ENCODE results near the gene GALNTL6.

Gene GALNTL6

DNA sequence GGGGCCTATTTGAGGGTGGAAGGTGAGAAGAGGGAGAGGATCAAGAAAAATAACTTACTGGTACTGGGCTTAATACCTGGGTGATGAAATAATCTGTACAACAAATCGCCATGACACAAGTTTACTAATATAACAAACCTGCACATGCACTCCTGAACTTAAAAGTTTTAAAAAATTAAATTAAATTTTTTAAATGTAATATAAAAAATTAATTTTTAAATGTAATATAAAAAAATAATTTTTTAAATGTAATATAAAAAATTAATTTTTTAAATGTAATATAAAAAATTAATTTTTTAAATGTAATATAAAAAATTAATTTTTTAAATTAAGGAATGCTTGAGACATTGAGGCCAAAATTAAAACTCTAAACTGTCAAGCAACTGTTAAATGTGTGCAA lies 1231.1 kb downstream of the GALNTL6 start:
- no peak for DNase-seq (ENCODE audit: low read depth)
- H3K4me3 ChIP-seq (ENCODE audit: low read depth, low read length) = no peak overlapping the region
- TF ChIP-seq, protein P1, sequence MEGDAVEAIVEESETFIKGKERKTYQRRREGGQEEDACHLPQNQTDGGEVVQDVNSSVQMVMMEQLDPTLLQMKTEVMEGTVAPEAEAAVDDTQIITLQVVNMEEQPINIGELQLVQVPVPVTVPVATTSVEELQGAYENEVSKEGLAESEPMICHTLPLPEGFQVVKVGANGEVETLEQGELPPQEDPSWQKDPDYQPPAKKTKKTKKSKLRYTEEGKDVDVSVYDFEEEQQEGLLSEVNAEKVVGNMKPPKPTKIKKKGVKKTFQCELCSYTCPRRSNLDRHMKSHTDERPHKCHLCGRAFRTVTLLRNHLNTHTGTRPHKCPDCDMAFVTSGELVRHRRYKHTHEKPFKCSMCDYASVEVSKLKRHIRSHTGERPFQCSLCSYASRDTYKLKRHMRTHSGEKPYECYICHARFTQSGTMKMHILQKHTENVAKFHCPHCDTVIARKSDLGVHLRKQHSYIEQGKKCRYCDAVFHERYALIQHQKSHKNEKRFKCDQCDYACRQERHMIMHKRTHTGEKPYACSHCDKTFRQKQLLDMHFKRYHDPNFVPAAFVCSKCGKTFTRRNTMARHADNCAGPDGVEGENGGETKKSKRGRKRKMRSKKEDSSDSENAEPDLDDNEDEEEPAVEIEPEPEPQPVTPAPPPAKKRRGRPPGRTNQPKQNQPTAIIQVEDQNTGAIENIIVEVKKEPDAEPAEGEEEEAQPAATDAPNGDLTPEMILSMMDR (conservative IDR thresholded peaks at IDR 0.05; ENCODE audit: low read depth, low read length) = no peak

DNA sequence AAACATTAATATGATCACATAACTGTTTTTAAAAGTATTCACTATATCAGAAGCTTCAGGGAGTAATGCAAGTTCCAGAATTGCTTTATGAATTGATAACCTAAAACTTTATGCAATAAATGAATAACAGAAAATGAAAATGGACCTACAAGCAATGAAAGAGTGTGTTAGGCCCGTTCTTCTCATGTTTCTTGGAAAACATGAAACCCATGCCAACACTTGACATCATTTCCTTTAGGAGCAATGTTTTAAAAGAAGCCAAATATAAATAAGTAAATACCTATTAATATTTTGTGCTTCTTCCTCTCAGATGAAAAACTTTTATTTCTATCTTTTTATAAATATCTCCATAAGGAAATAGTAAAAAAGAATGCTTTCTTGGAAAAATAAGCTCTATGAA lies 1232.4 kb downstream of the GALNTL6 start:
- TF ChIP-seq, protein P1 (conservative IDR thresholded peaks at IDR 0.05; ENCODE audit: low read depth, low read length) = no peak
- H3K4me3 ChIP-seq (ENCODE audit: low read depth, low read length) = no peak overlapping the region
- no peak for DNase-seq (ENCODE audit: low read depth)

DNA sequence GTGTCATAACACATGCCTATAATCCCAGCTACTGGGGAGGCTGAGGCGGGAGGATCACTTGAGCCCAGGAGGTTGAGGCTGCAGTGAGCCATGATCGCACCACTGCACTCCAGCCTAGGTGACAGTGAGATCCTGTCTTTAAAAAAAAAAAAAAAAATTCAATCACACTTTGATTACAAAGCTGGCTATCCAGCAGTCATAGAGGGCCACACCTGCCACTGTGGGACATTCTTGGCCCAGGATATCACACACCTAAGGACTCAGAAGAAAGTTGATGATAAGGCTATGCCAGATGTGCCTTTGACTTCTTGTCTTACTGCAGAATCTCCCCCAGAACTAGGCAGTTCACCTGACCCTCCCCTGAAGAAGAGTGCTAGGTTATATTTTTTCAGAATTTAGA lies 1232.9 kb downstream of the GALNTL6 start:
- no peak overlapping the region for H3K4me3 ChIP-seq (ENCODE audit: low read depth, low read length)
- TF ChIP-seq, protein P1 (conservative IDR thresholded peaks at IDR 0.05; ENCODE audit: low read depth, low read length) = no peak
- no peak for DNase-seq (ENCODE audit: low read depth)

DNA sequence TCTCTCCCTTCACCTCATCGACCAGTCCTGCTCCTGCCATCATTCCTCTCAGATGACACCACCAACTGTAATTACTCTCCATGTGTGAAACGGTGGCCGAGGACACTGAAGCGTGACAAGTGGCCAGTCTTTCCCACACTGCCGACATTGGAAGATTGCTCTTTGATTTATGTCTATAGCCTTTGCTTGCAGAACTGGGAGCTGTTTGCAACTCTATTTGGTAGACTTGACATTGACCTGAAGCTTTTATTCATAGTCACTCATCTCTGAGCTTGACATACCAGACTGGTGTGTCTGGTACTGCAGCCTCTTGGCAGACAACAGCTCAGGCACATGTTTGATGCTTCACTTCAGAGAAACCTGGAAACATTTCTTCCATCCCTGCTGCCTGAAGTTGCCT lies 1233.6 kb downstream of the GALNTL6 start:
- DNase-seq (ENCODE audit: low read depth) = no peak

DNA sequence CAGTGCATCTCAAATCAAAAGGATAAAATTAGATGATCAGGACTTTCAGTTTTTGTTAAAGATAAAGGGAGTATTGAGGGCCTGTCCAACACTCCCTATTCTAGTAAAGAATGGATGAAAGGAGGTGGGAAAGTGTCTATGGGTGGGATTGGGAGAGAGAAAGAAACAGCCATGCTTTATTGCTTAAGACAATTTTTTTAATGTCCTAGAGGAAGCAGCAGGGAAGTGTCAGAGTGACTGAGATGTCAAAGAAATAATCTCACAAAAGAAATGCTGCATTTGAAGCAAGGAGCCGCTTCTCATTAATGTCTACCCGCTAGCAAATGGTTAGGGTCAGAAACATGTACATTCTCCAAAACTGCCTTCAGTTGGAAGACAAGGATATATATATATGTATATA lies 1238.0 kb downstream of the GALNTL6 start:
- TF ChIP-seq, protein P1 (conservative IDR thresholded peaks at IDR 0.05; ENCODE audit: low read depth, low read length) = no peak
- DNase-seq (ENCODE audit: low read depth) = no peak
- no peak overlapping the region for H3K4me3 ChIP-seq (ENCODE audit: low read depth, low read length)

More for the DNA sequence above, 1233.6 kb downstream of the GALNTL6 start:
- no peak overlapping the region for H3K4me3 ChIP-seq (ENCODE audit: low read depth, low read length)
- TF ChIP-seq, protein P1 (conservative IDR thresholded peaks at IDR 0.05; ENCODE audit: low read depth, low read length) = no peak

DNA sequence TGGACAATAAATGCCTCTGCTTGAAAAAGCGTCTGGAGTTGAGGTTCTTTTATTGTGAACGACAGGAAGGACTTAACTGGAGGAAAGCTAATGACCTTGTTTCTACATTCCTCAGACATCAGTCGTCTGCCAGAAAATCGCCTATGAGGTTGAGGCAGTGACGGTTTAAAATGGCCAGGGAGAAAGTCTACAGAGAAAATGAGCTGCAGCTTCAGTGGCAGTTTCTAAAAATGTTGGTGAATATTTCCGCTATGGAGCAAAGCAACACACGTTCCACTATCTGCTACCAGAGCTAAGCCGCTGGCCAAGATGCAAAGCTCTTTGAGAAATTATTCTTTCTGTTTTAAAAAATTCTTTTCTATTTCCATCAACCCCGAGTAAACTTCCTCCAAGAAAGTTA lies 1238.5 kb downstream of the GALNTL6 start:
- no peak overlapping the region for H3K4me3 ChIP-seq (ENCODE audit: low read depth, low read length)
- TF ChIP-seq, protein P1 (conservative IDR thresholded peaks at IDR 0.05; ENCODE audit: low read depth, low read length) = no peak
- DNase-seq (ENCODE audit: low read depth) = no peak

DNA sequence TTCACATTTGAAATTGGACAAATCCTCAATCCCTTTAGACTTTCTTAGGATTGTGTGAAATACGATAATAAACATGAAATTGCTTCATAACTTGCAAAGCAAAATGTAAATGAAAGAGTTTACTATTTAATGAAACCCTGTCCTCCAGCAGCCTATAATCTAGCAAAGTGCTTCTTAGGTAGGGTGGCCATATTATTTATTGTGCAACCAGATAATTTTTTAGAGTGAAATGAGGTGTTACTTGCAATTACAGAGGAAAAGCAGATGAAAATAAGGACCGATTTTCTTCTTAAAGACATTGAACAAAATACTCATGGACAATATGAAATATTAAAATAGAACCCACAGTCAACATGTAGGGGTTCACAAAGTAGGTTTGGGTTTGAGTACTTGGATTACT lies 1239.2 kb downstream of the GALNTL6 start:
- TF ChIP-seq, protein P1 (conservative IDR thresholded peaks at IDR 0.05; ENCODE audit: low read depth, low read length) = no peak
- no peak for DNase-seq (ENCODE audit: low read depth)
- H3K4me3 ChIP-seq (ENCODE audit: low read depth, low read length) = no peak overlapping the region
